Measurements from ENCODE around the gene VSIG2. TPM values are rescaled to one million over a fixed set of nuclear protein-coding genes. Genes with fewer than 3 reads are reported as not detected.

Gene VSIG2
- total RNA-seq, 2 experiments from 2014 or later, result not detected

- Mint-ChIP-seq H3K36me3 (ENCODE audit: low read depth) (peaks cover 1% of the 10 kb centered on the region), H3K27me3 (ENCODE audit: low read depth) (peaks cover 31% of the 10 kb centered on the region), H3K27ac (no peak overlapping the region), H3K4me1 (ENCODE audit: low read depth) (peaks cover 29% of the 10 kb centered on the region), H3K9me3 (ENCODE audit: insufficient read depth) (no peaks in the 10 kb centered on the region), H3K4me3 (peak overlapping the region; percentile 87)
- ATAC-seq, result peak; percentile 34
- DNase-seq, result no peak
- ChIA-PET POLR2A (interaction anchor here (0.7 to 1.0 kb wide), 3 partner anchors 16 to 667 kb away, joined by 3 to 4 read pairs (median 3); no protein-coding TSS in a partner anchor), CTCF (interaction anchor here (0.6 to 6.6 kb wide), 21 partner anchors 10 to 188 kb away, joined by 3 to 108 read pairs (median 11); partner anchors contain the start of genes MSANTD2, NRGN and VSIG2)
Measured at GRCh38 chr11:124762624-124763155, 10.6 kb upstream of the VSIG2 start.

GRCh38 chr11:124762105-124762623 lies 10.1 kb upstream of the VSIG2 start, which contains the start of gene ESAM:
TSS of gene ESAM (minus strand) at chr11:124762290. CDS start at chr11:124762154, 136 bp downstream.
- peak within 1 kb of the TSS; percentile 53 for H3K27ac Mint-ChIP-seq

GRCh38 chr11:124761301-124762104 lies 9.4 kb upstream of the VSIG2 start:
- no peak for ATAC-seq
- H3K27me3 Mint-ChIP-seq (ENCODE audit: low read depth), result peaks cover 40% of the 10 kb centered on the region
- H3K4me3 Mint-ChIP-seq, result peak overlapping the region; percentile 55
- no peaks in the 10 kb centered on the region for H3K9me3 Mint-ChIP-seq (ENCODE audit: insufficient read depth)
- no peak overlapping the region for H3K27ac Mint-ChIP-seq
- POLR2A ChIA-PET, result interaction anchor here (0.5 to 0.7 kb wide), 2 partner anchors 115 to 137 kb away, joined by 3 to 6 read pairs; no protein-coding TSS in a partner anchor
- H3K36me3 Mint-ChIP-seq (ENCODE audit: low read depth), result no peaks in the 10 kb centered on the region
- peaks cover 31% of the 10 kb centered on the region for H3K4me1 Mint-ChIP-seq (ENCODE audit: low read depth)
- DNase-seq, result no peak
- CTCF ChIA-PET, result interaction anchor here (0.6 to 6.6 kb wide), 9 partner anchors 9 to 92 kb away, joined by 3 to 108 read pairs (median 26); partner anchors contain the start of genes SIAE, SPA17 and VSIG2

More at GRCh38 chr11:124762105-124762623, 10.1 kb upstream of the VSIG2 start, which contains the start of gene ESAM:
- CTCF ChIA-PET, result interaction anchor here (0.6 to 6.6 kb wide), 22 partner anchors 9 to 189 kb away, joined by 3 to 108 read pairs (median 10); partner anchors contain the start of genes MSANTD2, NRGN, SIAE and SPA17
- peaks cover 29% of the 10 kb centered on the region for H3K4me1 Mint-ChIP-seq (ENCODE audit: low read depth)
- DNase-seq (peak; percentile 76), ATAC-seq (peak; percentile 84)
- peak within 1 kb of the TSS; percentile 87 for H3K4me3 Mint-ChIP-seq
- POLR2A ChIA-PET, result interaction anchor here (0.7 to 1.0 kb wide), 3 partner anchors 16 to 668 kb away, joined by 3 to 4 read pairs (median 3); no protein-coding TSS in a partner anchor
- no peaks in the 10 kb centered on the region for H3K36me3 Mint-ChIP-seq (ENCODE audit: low read depth)
- H3K9me3 Mint-ChIP-seq (ENCODE audit: insufficient read depth), result no peaks in the 10 kb centered on the region
- peaks cover 34% of the 10 kb centered on the region for H3K27me3 Mint-ChIP-seq (ENCODE audit: low read depth)

GRCh38 chr11:124760806-124761205 lies 8.8 kb upstream of the VSIG2 start:
- POLR2A ChIA-PET, result interaction anchor here (2.8 kb wide), 1 partner anchor 14 kb away, joined by 7 read pairs; no protein-coding TSS in a partner anchor
- H3K9me3 Mint-ChIP-seq (ENCODE audit: insufficient read depth), result no peaks in the 10 kb centered on the region
- no peak overlapping the region for H3K4me3 Mint-ChIP-seq
- peaks cover 46% of the 10 kb centered on the region for H3K27me3 Mint-ChIP-seq (ENCODE audit: low read depth)
- CTCF ChIA-PET, result interaction anchor here (1.2 to 6.6 kb wide), 5 partner anchors 16 to 92 kb away, joined by 4 to 108 read pairs (median 34); no protein-coding TSS in a partner anchor
- H3K4me1 Mint-ChIP-seq (ENCODE audit: low read depth), result peaks cover 37% of the 10 kb centered on the region
- no peak for ATAC-seq
- H3K27ac Mint-ChIP-seq, result no peak overlapping the region
- no peak for DNase-seq
- H3K36me3 Mint-ChIP-seq (ENCODE audit: low read depth), result no peaks in the 10 kb centered on the region

GRCh38 chr11:124760205-124760652 lies 8.2 kb upstream of the VSIG2 start:
- Mint-ChIP-seq H3K4me3 (no peak overlapping the region), H3K27me3 (ENCODE audit: low read depth) (peaks cover 46% of the 10 kb centered on the region), H3K9me3 (ENCODE audit: insufficient read depth) (no peaks in the 10 kb centered on the region), H3K36me3 (ENCODE audit: low read depth) (no peaks in the 10 kb centered on the region), H3K27ac (no peak overlapping the region), H3K4me1 (ENCODE audit: low read depth) (peaks cover 39% of the 10 kb centered on the region)
- DNase-seq (no peak), ATAC-seq (no peak)
- POLR2A ChIA-PET, result interaction anchor here (2.8 kb wide), 1 partner anchor 14 kb away, joined by 7 read pairs; no protein-coding TSS in a partner anchor
- CTCF ChIA-PET, result interaction anchor here (1.6 to 5.3 kb wide), 3 partner anchors 34 to 91 kb away, joined by 7 to 108 read pairs (median 34); no protein-coding TSS in a partner anchor

- H3K4me1 Mint-ChIP-seq (ENCODE audit: low read depth), result peaks cover 39% of the 10 kb centered on the region
- ATAC-seq, result no peak
- H3K27me3 Mint-ChIP-seq (ENCODE audit: low read depth), result peaks cover 46% of the 10 kb centered on the region
- no peak overlapping the region for H3K4me3 Mint-ChIP-seq
- H3K36me3 Mint-ChIP-seq (ENCODE audit: low read depth), result no peaks in the 10 kb centered on the region
- ChIA-PET POLR2A (interaction anchor here (2.8 kb wide), 1 partner anchor 13 kb away, joined by 7 read pairs; no protein-coding TSS in a partner anchor), CTCF (interaction anchor here (1.1 to 2.3 kb wide), 3 partner anchors 13 to 105 kb away, joined by 3 to 23 read pairs (median 6); no protein-coding TSS in a partner anchor)
- no peaks in the 10 kb centered on the region for H3K9me3 Mint-ChIP-seq (ENCODE audit: insufficient read depth)
- no peak for DNase-seq
- H3K27ac Mint-ChIP-seq, result no peak overlapping the region
Measured at GRCh38 chr11:124759266-124760204, 7.5 kb upstream of the VSIG2 start.

GRCh38 chr11:124758355-124759265 lies 6.6 kb upstream of the VSIG2 start:
- CTCF ChIA-PET, result interaction anchor here (0.9 to 2.3 kb wide), 12 partner anchors 9 to 114 kb away, joined by 3 to 23 read pairs (median 4); no protein-coding TSS in a partner anchor
- peaks cover 39% of the 10 kb centered on the region for H3K4me1 Mint-ChIP-seq (ENCODE audit: low read depth)
- H3K36me3 Mint-ChIP-seq (ENCODE audit: low read depth), result no peaks in the 10 kb centered on the region
- POLR2A ChIA-PET, result interaction anchor here (2.8 kb wide), 1 partner anchor 12 kb away, joined by 7 read pairs; no protein-coding TSS in a partner anchor
- H3K27me3 Mint-ChIP-seq (ENCODE audit: low read depth), result peaks cover 46% of the 10 kb centered on the region
- ATAC-seq, result peak; percentile 70
- no peak overlapping the region for H3K27ac Mint-ChIP-seq
- DNase-seq, result peak; percentile 78
- no peaks in the 10 kb centered on the region for H3K9me3 Mint-ChIP-seq (ENCODE audit: insufficient read depth)
- peak overlapping the region; percentile 58 for H3K4me3 Mint-ChIP-seq

- Mint-ChIP-seq H3K27ac (no peak overlapping the region), H3K4me3 (no peak overlapping the region), H3K9me3 (ENCODE audit: insufficient read depth) (no peaks in the 10 kb centered on the region), H3K27me3 (ENCODE audit: low read depth) (peaks cover 46% of the 10 kb centered on the region), H3K4me1 (ENCODE audit: low read depth) (peaks cover 37% of the 10 kb centered on the region), H3K36me3 (ENCODE audit: low read depth) (no peaks in the 10 kb centered on the region)
- CTCF ChIA-PET, result interaction anchor here (1.5 to 2.3 kb wide), 3 partner anchors 11 to 88 kb away, joined by 6 to 23 read pairs (median 7); no protein-coding TSS in a partner anchor
- POLR2A ChIA-PET, result no interaction called here
- no peak for DNase-seq
- no peak for ATAC-seq
Measured at GRCh38 chr11:124757320-124757719, 5.3 kb upstream of the VSIG2 start.

- ATAC-seq (no peak), DNase-seq (no peak)
- Mint-ChIP-seq H3K9me3 (ENCODE audit: insufficient read depth) (no peaks in the 10 kb centered on the region), H3K27me3 (ENCODE audit: low read depth) (peaks cover 46% of the 10 kb centered on the region), H3K4me1 (ENCODE audit: low read depth) (peaks cover 36% of the 10 kb centered on the region), H3K36me3 (ENCODE audit: low read depth) (no peaks in the 10 kb centered on the region), H3K4me3 (no peak overlapping the region), H3K27ac (no peak overlapping the region)
- CTCF ChIA-PET, result interaction anchor here (1.5 to 2.3 kb wide), 3 partner anchors 10 to 88 kb away, joined by 6 to 7 read pairs (median 7); no protein-coding TSS in a partner anchor
- POLR2A ChIA-PET, result no interaction called here
Measured at GRCh38 chr11:124756753-124757227, 4.7 kb upstream of the VSIG2 start.

Measured in activated CD8-positive, alpha-beta T cell treated with anti-CD3 and anti-CD28 coated beads, Interleukin-2, amount 10 ng/mL, durations not matched to agents 7 days and 5 days (primary cell).